HepG2 (cell line): ENCODE measurements around the gene CAMK2N2. TPM values are rescaled to one million over a fixed set of nuclear protein-coding genes. Genes with fewer than 3 reads are reported as not detected.

ENCODE experiments used
- ARNT ChIP-seq: fragments of 450-650 bp; IDR thresholded peaks from 2 replicates; pipeline ENCODE4 v1.6.1; 2017
- FOXJ3 ChIP-seq: sonication (generic); formaldehyde crosslinking; IDR thresholded peaks from 2 replicates; pipeline ENCODE4 v1.4.0; 2020; ENCODE audit warnings: missing genetic modification reagents, mild to moderate bottlenecking, borderline replicate concordance
- GPN1 ChIP-seq: sonication (generic); formaldehyde crosslinking; IDR thresholded peaks from 2 replicates; pipeline ENCODE4 v1.5.1; 2020; ENCODE audit warnings: missing genetic modification reagents, borderline replicate concordance
- HHEX ChIP-seq: IDR thresholded peaks from 2 replicates; pipeline ENCODE4 v1.6.1; 2016; ENCODE audit warnings: control low read depth
- MEF2D ChIP-seq: sonication (generic); formaldehyde crosslinking; IDR thresholded peaks from 2 replicates; pipeline ENCODE4 v1.5.1; 2020; ENCODE audit warnings: mild to moderate bottlenecking, missing genetic modification reagents
- MXI1 ChIP-seq: IDR thresholded peaks from 3 replicates; pipeline ENCODE4 v1.6.1; 2012; ENCODE audit warnings: low read depth, low read length, inconsistent platforms, borderline replicate concordance
- NFKBIZ ChIP-seq: IDR thresholded peaks from 2 replicates; pipeline ENCODE4 v1.6.1; 2018; ENCODE audit warnings: missing genetic modification reagents, missing compliant biosample characterization
- REPIN1 ChIP-seq: sonication (generic); formaldehyde crosslinking; IDR thresholded peaks from 2 replicates; pipeline ENCODE4 v1.8.0; 2022; ENCODE audit warnings: missing genetic modification reagents, low read depth, mild to moderate bottlenecking, borderline replicate concordance
- ZMYM2 ChIP-seq: sonication (generic); formaldehyde crosslinking; IDR thresholded peaks from 2 replicates; pipeline ENCODE4 v1.8.0; 2022; ENCODE audit warnings: mild to moderate bottlenecking, missing genetic modification reagents
- ZNF10 ChIP-seq: sonication (generic); formaldehyde crosslinking; IDR thresholded peaks from 2 replicates; pipeline ENCODE4 v1.4.0; 2020; ENCODE audit warnings: mild to moderate bottlenecking, low read depth, missing genetic modification reagents, borderline replicate concordance
- ZNF12 ChIP-seq: sonication (generic); formaldehyde crosslinking; IDR thresholded peaks from 2 replicates; pipeline ENCODE4 v1.5.0; 2020; ENCODE audit warnings: missing genetic modification reagents
- ZNF180 ChIP-seq: sonication (generic); formaldehyde crosslinking; IDR thresholded peaks from 2 replicates; pipeline ENCODE4 v1.4.0; 2020; ENCODE audit warnings: low read depth, missing genetic modification reagents, borderline replicate concordance
- ZNF549 ChIP-seq: sonication (generic); formaldehyde crosslinking; IDR thresholded peaks from 2 replicates; pipeline ENCODE4 v1.5.0; 2020; ENCODE audit warnings: missing genetic modification reagents
- ZNF562 ChIP-seq: sonication (generic); formaldehyde crosslinking; IDR thresholded peaks from 2 replicates; pipeline ENCODE4 v1.8.0; 2022; ENCODE audit warnings: missing genetic modification reagents, borderline replicate concordance
- ZNF747 ChIP-seq: sonication (generic); formaldehyde crosslinking; IDR thresholded peaks from 2 replicates; pipeline ENCODE4 v1.8.1; 2023; ENCODE audit warnings: missing genetic modification reagents, mild to moderate bottlenecking, borderline replicate concordance
- polyA plus RNA-seq, 8 experiments: library from polyadenylated mRNA; depleted of rRNA in 3 of 8; stranded (reverse) in 7 of 8; unstranded in 1 of 8; fragments of >200 nt; fragmentation: Illumina TruSeq in 4 of 8; extraction: Trizol in 4 of 8; gene quantifications; 2 replicates each; pipeline versions ENCODE4 v1.2.1 to v1.2.3, GENCODE V29; 2011 to 2016; ENCODE audit warnings: low read depth in 4 of 8, missing spikeins in 1 of 8, mixed read lengths in 1 of 8; ENCODE audit not compliant: insufficient read depth in 1 of 8
- total RNA-seq, 5 experiments: library from RNA; depleted of rRNA; stranded (reverse); fragments of >200 nt; fragmentation: Illumina TruSeq; extraction: Trizol; gene quantifications; 2 replicates each; pipeline ENCODE4 v1.2.3, GENCODE V29; 2016; ENCODE audit warnings: low read depth in 1 of 5
- TF ChIP-seq, protein P1 (sequence below): sonication (generic); formaldehyde crosslinking; IDR thresholded peaks from 2 replicates; pipeline ENCODE4 v1.5.0; 2020; ENCODE audit warnings: missing genetic modification reagents
- TF ChIP-seq, protein P2 (sequence below): sonication (generic); formaldehyde crosslinking; IDR thresholded peaks from 2 replicates; pipeline ENCODE4 v1.4.0; 2020; ENCODE audit warnings: missing genetic modification reagents
- TF ChIP-seq, protein P3 (sequence below), 2 experiments: sonication (generic) in 1 of 2; formaldehyde crosslinking in 1 of 2; IDR thresholded peaks; 2 replicates each; pipeline versions ENCODE4 v1.5.1 to v1.6.1; 2011 to 2020; ENCODE audit warnings: borderline replicate concordance in 1 of 2, low read depth in 1 of 2, low read length in 1 of 2, mild to moderate bottlenecking in 1 of 2, missing genetic modification reagents in 1 of 2, moderate library complexity in 1 of 2
- TF ChIP-seq, protein P4 (sequence below), 2 experiments: fragments of 450-650 bp in 1 of 2; sonication (generic) in 1 of 2; formaldehyde crosslinking; IDR thresholded peaks; 2 replicates each; pipeline versions ENCODE4 v1.5.0 to v1.8.0; 2020 to 2022; ENCODE audit warnings: mild to moderate bottlenecking in 1 of 2, missing genetic modification reagents in 1 of 2
- TF ChIP-seq, protein P5 (sequence below): sonication (generic); formaldehyde crosslinking; conservative IDR thresholded peaks from 2 replicates; pipeline ENCODE4 v1.8.0; 2022; ENCODE audit warnings: low read depth, missing genetic modification reagents

CAMK2N2 gene
- total and polyA plus RNA-seq, 2 of the 13 experiments (the other 11 are each of a cell fraction or from before 2014, with no cell fraction given), result 0.12 to 0.27 TPM

DNA sequence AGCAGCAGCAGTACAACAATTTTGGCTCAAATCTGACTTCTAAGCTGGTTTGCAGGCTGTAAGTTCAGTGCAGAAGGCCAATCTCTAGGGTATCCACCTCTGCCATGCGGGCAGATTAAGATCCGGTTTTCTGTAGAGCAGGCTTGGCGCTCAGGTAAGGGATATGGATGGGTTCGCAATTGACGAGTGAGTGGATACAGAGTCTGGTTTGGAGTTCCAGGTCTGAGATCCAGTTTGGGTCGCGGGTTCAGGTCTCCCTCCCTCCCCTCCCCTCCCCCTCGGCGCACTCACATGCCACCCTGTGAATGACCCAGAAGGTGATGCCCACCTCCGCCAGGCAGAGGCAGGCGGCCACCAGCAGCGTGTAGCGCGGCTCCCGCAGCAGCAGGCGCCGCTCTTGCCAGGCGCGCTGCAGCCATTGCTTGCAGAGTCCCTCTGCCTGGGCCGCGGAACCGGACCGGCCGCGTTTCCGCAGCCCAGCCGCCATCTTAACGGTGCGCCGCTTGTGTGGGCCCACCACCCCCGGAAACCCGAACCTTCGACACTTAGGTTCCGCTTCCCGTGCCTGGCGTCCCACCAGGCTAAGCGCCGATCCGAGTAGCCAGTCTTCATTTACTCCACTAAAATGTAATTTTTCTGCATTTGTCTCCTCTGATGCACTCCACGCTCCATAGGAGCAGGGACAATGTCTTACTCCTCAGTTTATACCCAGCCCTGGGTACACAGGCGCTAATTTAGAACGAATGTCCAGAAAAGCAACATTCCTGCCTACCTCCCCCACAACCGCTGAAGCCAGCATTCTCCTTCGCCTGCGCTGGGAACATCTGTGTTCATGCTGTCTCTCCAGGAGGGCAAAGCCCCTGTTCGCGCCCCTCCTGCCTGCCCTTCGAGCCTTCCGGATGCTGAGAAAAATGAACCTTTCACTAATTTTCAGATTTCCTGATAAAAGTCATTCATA is 12.6 kb downstream of the CAMK2N2 start, which contains the start of gene ALG3 (continued):
- TF ChIP-seq, protein P1, sequence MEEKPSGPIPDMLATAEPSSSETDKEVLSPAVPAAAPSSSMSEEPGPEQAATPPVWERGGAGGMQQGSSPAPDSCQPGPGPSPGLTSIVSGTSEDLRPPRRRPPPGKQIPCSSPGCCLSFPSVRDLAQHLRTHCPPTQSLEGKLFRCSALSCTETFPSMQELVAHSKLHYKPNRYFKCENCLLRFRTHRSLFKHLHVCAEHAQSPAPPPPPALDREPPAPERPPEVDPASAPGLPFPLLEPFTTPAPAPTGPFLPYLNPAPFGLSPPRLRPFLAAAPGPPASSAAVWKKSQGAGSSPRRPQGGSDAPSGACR (CRISPR knock-in tag), result peak; percentile 76
- TF ChIP-seq, protein P2, sequence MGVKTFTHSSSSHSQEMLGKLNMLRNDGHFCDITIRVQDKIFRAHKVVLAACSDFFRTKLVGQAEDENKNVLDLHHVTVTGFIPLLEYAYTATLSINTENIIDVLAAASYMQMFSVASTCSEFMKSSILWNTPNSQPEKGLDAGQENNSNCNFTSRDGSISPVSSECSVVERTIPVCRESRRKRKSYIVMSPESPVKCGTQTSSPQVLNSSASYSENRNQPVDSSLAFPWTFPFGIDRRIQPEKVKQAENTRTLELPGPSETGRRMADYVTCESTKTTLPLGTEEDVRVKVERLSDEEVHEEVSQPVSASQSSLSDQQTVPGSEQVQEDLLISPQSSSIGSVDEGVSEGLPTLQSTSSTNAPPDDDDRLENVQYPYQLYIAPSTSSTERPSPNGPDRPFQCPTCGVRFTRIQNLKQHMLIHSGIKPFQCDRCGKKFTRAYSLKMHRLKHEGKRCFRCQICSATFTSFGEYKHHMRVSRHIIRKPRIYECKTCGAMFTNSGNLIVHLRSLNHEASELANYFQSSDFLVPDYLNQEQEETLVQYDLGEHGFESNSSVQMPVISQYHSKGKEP (CRISPR knock-in tag), result peak; percentile 76; the same call in 1 of the 2 replicates
- TF ChIP-seq ZNF562 (CRISPR knock-in tag) (no peak), FOXJ3 (CRISPR knock-in tag) (no peak), NFKBIZ (CRISPR knock-in tag) (0 out of 2 replicates have a peak, but pooled peaks have one; percentile 51), HHEX (CRISPR knock-in tag) (no peak), ZMYM2 (CRISPR knock-in tag) (0 out of 2 replicates have a peak, but pooled peaks have one; percentile 8), MXI1 (peak; percentile 94; the same call in 2 of the 3 replicates), GPN1 (CRISPR knock-in tag) (0 out of 2 replicates have a peak, but pooled peaks have one; percentile 71), MEF2D (CRISPR knock-in tag) (0 out of 2 replicates have a peak, but pooled peaks have one; percentile 10), ARNT (no peak), ZNF10 (no peak), ZNF549 (CRISPR knock-in tag) (no peak), ZNF180 (no peak), ZNF747 (peak; percentile 89), REPIN1 (CRISPR knock-in tag) (peak; percentile 86), ZNF12 (CRISPR knock-in tag) (peak; percentile 72; the same call in 1 of the 2 replicates)
- TF ChIP-seq, protein P3, sequence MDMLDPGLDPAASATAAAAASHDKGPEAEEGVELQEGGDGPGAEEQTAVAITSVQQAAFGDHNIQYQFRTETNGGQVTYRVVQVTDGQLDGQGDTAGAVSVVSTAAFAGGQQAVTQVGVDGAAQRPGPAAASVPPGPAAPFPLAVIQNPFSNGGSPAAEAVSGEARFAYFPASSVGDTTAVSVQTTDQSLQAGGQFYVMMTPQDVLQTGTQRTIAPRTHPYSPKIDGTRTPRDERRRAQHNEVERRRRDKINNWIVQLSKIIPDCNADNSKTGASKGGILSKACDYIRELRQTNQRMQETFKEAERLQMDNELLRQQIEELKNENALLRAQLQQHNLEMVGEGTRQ (IDR thresholded peaks at IDR 0.05; ENCODE audit: low read depth, low read length), result 0 out of 2 replicates have a peak, but pooled peaks have one; percentile 21
- TF ChIP-seq, protein P3 (CRISPR knock-in tag; IDR thresholded peaks at IDR 0.05; ENCODE audit: borderline replicate concordance), result no peak
- TF ChIP-seq, protein P4, sequence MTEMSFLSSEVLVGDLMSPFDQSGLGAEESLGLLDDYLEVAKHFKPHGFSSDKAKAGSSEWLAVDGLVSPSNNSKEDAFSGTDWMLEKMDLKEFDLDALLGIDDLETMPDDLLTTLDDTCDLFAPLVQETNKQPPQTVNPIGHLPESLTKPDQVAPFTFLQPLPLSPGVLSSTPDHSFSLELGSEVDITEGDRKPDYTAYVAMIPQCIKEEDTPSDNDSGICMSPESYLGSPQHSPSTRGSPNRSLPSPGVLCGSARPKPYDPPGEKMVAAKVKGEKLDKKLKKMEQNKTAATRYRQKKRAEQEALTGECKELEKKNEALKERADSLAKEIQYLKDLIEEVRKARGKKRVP (CRISPR knock-in tag; IDR thresholded peaks at IDR 0.05), result peak in 1 of 2 experiments; percentile 20; a peak in 1 of 4 replicates
- TF ChIP-seq, protein P5, sequence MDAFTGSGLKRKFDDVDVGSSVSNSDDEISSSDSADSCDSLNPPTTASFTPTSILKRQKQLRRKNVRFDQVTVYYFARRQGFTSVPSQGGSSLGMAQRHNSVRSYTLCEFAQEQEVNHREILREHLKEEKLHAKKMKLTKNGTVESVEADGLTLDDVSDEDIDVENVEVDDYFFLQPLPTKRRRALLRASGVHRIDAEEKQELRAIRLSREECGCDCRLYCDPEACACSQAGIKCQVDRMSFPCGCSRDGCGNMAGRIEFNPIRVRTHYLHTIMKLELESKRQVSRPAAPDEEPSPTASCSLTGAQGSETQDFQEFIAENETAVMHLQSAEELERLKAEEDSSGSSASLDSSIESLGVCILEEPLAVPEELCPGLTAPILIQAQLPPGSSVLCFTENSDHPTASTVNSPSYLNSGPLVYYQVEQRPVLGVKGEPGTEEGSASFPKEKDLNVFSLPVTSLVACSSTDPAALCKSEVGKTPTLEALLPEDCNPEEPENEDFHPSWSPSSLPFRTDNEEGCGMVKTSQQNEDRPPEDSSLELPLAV (CRISPR knock-in tag), result no peak
